Measurements from ENCODE around the gene ST6GALNAC2.
A peak's percentile ranks its signal among the peaks of the same experiment; 100 is the strongest.

The ST6GALNAC2 gene

GRCh38 chr17:76558198-76559095, 27.2 kb downstream of the ST6GALNAC2 start:
- Histone ChIP-seq H3K27ac (peak overlapping the region; percentile 97), H3K4me1 (ENCODE audit: control insufficient read depth in 1 of 2, insufficient read depth in 1 of 2, low read depth in 1 of 2, low read length in 1 of 2) (peaks cover 60 to 77% of the 10 kb centered on the region in 2 experiments), H3K27me3 (no peaks in the 10 kb centered on the region), H3K36me3 (peaks cover 5% of the 10 kb centered on the region), H3K4me3 (ENCODE audit: low read depth in 1 of 2, low read length in 1 of 2) (peak overlapping the region; percentile 90 to 99), H3K9me3 (no peaks in the 10 kb centered on the region)
- peak; percentile 28 for TF ChIP-seq CTCF (IDR thresholded peaks at IDR 0.05)

- Histone ChIP-seq H3K27ac (peak overlapping the region; percentile 97), H3K4me3 (ENCODE audit: low read depth in 1 of 2, low read length in 1 of 2) (peak overlapping the region; percentile 90 to 99), H3K27me3 (no peaks in the 10 kb centered on the region), H3K4me1 (ENCODE audit: control insufficient read depth in 1 of 2, insufficient read depth in 1 of 2, low read depth in 1 of 2, low read length in 1 of 2) (peaks cover 51 to 73% of the 10 kb centered on the region in 2 experiments), H3K36me3 (peaks cover 1% of the 10 kb centered on the region), H3K9me3 (no peaks in the 10 kb centered on the region)
- peak; percentile 56 for TF ChIP-seq CTCF (IDR thresholded peaks at IDR 0.05)
These were observed 28.1 kb downstream of the ST6GALNAC2 start for GRCh38 chr17:76557368-76558197.

- H3K27ac ChIP-seq = peak overlapping the region; percentile 97
- H3K4me3 ChIP-seq (ENCODE audit: low read depth in 1 of 2, low read length in 1 of 2) = peak overlapping the region; percentile 90 to 99
- peaks cover 47 to 71% of the 10 kb centered on the region in 2 experiments for H3K4me1 ChIP-seq (ENCODE audit: control insufficient read depth in 1 of 2, insufficient read depth in 1 of 2, low read depth in 1 of 2, low read length in 1 of 2)
- H3K9me3 ChIP-seq = no peaks in the 10 kb centered on the region
- no peaks in the 10 kb centered on the region for H3K36me3 ChIP-seq
- no peaks in the 10 kb centered on the region for H3K27me3 ChIP-seq
- no peak for TF ChIP-seq CTCF (IDR thresholded peaks at IDR 0.05)
These were observed 28.8 kb downstream of the ST6GALNAC2 start for GRCh38 chr17:76556765-76557367.

GRCh38 chr17:76554131-76554530, 31.5 kb downstream of the ST6GALNAC2 start:
- Histone ChIP-seq H3K36me3 (no peaks in the 10 kb centered on the region), H3K9me3 (no peaks in the 10 kb centered on the region), H3K27ac (peak overlapping the region; percentile 10), H3K27me3 (no peaks in the 10 kb centered on the region), H3K4me1 (ENCODE audit: control insufficient read depth in 1 of 2, insufficient read depth in 1 of 2, low read depth in 1 of 2, low read length in 1 of 2) (peaks cover 37 to 68% of the 10 kb centered on the region in 2 experiments), H3K4me3 (ENCODE audit: low read depth in 1 of 2, low read length in 1 of 2) (no peak overlapping the region)
- TF ChIP-seq CTCF (IDR thresholded peaks at IDR 0.05) = no peak

- Histone ChIP-seq H3K9me3 (no peaks in the 10 kb centered on the region), H3K27me3 (no peaks in the 10 kb centered on the region), H3K4me1 (ENCODE audit: control insufficient read depth in 1 of 2, insufficient read depth in 1 of 2, low read depth in 1 of 2, low read length in 1 of 2) (peaks cover 29 to 67% of the 10 kb centered on the region in 2 experiments), H3K4me3 (ENCODE audit: low read depth in 1 of 2, low read length in 1 of 2) (no peak overlapping the region), H3K27ac (no peak overlapping the region), H3K36me3 (no peaks in the 10 kb centered on the region)
- TF ChIP-seq CTCF (IDR thresholded peaks at IDR 0.05) = no peak
These were observed 32.3 kb downstream of the ST6GALNAC2 start for GRCh38 chr17:76553178-76553908.
